Caco-2 (cell line): ENCODE measurements around the gene CADM4. TPM values are rescaled to one million over a fixed set of nuclear protein-coding genes. Genes with fewer than 3 reads are reported as not detected.

Experiments used
- BruUV-seq: library from RNA; stranded (reverse); fragments of 400-500 nt; replicated peaks from 2 replicates; lab custom pipeline; 2021; lab: Mats Ljungman, UMichigan
- CTCF ChIA-PET: fragments of 300-600 bp; sonication (Branson Sonifier 250); formaldehyde crosslinking; loops from one replicate; lab custom pipeline; 2022; ENCODE audit warnings: antibody characterized with exemption; lab: Charles Lee
- POLR2A ChIA-PET: fragments of 300-600 bp; sonication (Branson Sonifier 250); formaldehyde crosslinking; loops from one replicate; lab custom pipeline; 2022; ENCODE audit warnings: antibody characterized with exemption; lab: Charles Lee
- DNase-seq, 2 experiments: peaks; one replicate each; pipeline versions ENCODE4 v3.0.0 to v3.0.0-alpha.2; 2020 to 2022
- H3K27me3 ChIP-seq: replicated peaks from 2 replicates; pipeline ENCODE4 v1.6.0; 2011; ENCODE audit warnings: low read length; ENCODE audit not compliant: control insufficient read depth, insufficient read depth
- H3K36me3 ChIP-seq: 2 replicates; pipeline ENCODE4 v1.5.1; 2011; ENCODE audit warnings: low read length; ENCODE audit not compliant: control insufficient read depth, insufficient read depth
- H3K4me1 ChIP-seq: fragments of 250-450 bp; sonication (Bioruptor Pico); 2 replicates; pipeline ENCODE4 v1.5.1; 2020; ENCODE audit warnings: mild to moderate bottlenecking
- H3K4me3 ChIP-seq: 2 replicates; pipeline ENCODE4 v1.5.1; 2011; ENCODE audit warnings: low read depth, mild to moderate bottlenecking, control low read depth, low read length
- H3K9me3 ChIP-seq: fragments of 250-450 bp; sonication (Bioruptor Pico); 2 replicates; pipeline ENCODE4 v1.5.1; 2020; ENCODE audit warnings: mild to moderate bottlenecking, moderate library complexity
- H3K27ac Mint-ChIP-seq: one replicate; pipeline ENCODE4 v1.8.0; 2022; ENCODE audit warnings: mixed read lengths; ENCODE audit not compliant: unreplicated experiment
- H3K27me3 Mint-ChIP-seq: one replicate; pipeline ENCODE4 v1.8.0; 2022; ENCODE audit warnings: mixed read lengths; ENCODE audit not compliant: insufficient read depth, unreplicated experiment
- H3K36me3 Mint-ChIP-seq: one replicate; pipeline ENCODE4 v1.8.0; 2022; ENCODE audit warnings: mild to moderate bottlenecking, mixed read lengths; ENCODE audit not compliant: insufficient read depth, unreplicated experiment
- H3K4me1 Mint-ChIP-seq: one replicate; pipeline ENCODE4 v1.8.0; 2022; ENCODE audit warnings: low read depth, mixed read lengths; ENCODE audit not compliant: unreplicated experiment
- H3K4me3 Mint-ChIP-seq: one replicate; pipeline ENCODE4 v1.8.0; 2022; ENCODE audit warnings: mild to moderate bottlenecking, moderate library complexity, mixed read lengths; ENCODE audit not compliant: unreplicated experiment
- H3K9me3 Mint-ChIP-seq: one replicate; pipeline ENCODE4 v1.8.0; 2022; ENCODE audit warnings: mixed read lengths; ENCODE audit not compliant: unreplicated experiment
- intact Hi-C: fragments of 100-400 bp; cut with micrococcal nuclease; formaldehyde crosslinking; loops from one replicate; pipeline ENCODE4 v1.10.0; 2022; ENCODE audit not compliant: unreplicated experiment
- total RNA-seq: library from RNA; stranded (reverse); gene quantifications from 2 replicates; pipeline ENCODE4 v1.2.3, GENCODE V29; 2022
- TF ChIP-seq, protein P1 (sequence below), 2 experiments: fragments of 200-600 bp in 1 of 2; IDR thresholded peaks; 1 replicate in 1 of 2; 2 replicates in 1 of 2; pipeline versions ENCODE4 v1.5.1 to v1.8.0; 2011 to 2022; ENCODE audit warnings: antibody characterized with exemption in 1 of 2, control low read depth in 1 of 2, inconsistent platforms in 1 of 2, low read depth in 1 of 2, low read length in 1 of 2, mild to moderate bottlenecking in 1 of 2, moderate library complexity in 1 of 2; ENCODE audit not compliant: insufficient read depth in 1 of 2, severe bottlenecking in 1 of 2, unreplicated experiment in 1 of 2

The CADM4 gene
- total RNA-seq, 1 experiment from 2014 or later: 13.2 TPM

DNA sequence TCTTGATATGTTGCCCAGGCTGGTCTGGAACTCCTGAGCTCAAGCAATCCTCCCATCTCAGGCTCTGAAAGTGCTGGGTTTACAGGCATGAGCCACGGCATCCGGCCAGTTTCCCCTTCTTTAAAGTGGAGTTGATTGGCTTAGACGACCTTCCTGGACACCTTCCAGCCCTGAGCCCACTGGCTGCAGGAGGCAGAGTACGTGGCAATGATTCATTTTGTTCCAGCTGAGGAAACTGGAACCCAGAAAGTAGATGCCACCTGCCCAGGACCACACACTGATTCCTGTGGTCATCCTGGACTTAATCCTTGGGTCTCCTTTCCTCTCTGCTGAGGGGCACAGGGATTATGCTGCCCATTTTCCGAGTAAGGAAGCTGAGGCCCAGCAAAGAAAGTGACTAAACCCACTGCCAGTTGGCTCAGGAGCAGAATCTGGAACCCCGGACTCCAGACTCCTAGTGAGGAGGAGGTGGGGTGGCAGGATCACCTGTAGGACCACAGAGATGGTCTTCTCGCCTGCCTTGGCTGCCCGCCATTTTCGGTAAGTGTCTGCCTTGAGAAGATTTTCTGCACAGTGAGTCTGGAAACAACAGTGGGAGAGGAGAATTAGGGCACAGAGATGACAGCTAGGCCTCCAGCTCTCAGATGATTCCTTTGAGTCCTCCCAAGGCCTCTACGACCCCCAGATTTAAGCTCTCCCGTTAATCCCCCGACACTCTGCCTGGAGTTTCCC lies 65.1 kb downstream of the CADM4 start:
- ChIA-PET CTCF (interaction anchor here (1.0 to 1.4 kb wide), 3 partner anchors 19 to 22 kb away, joined by 4 to 6 read pairs (median 5); partner anchors contain the start of gene ZNF576), POLR2A (interaction anchor here (0.5 to 2.1 kb wide), 2 partner anchors 59 to 94 kb away, joined by 3 to 12 read pairs; no protein-coding TSS in a partner anchor)
- H3K4me3 ChIP-seq: peak overlapping the region; percentile 92
- H3K4me1 Mint-ChIP-seq: no peaks in the 10 kb centered on the region
- TSS peak; percentile 41 for BruUV-seq
- no peaks in the 10 kb centered on the region for H3K9me3 ChIP-seq
- peaks cover 7% of the 10 kb centered on the region for H3K36me3 Mint-ChIP-seq
- H3K27me3 Mint-ChIP-seq: peaks cover 10% of the 10 kb centered on the region
- H3K4me1 ChIP-seq: no peaks in the 10 kb centered on the region
- intact Hi-C loops: loop anchor here (1.0 kb wide), 1 partner anchor 22 kb away; the partner anchor contains the start of genes IRGQ and ZNF576
- no peak for DNase-seq
- H3K9me3 Mint-ChIP-seq: no peaks in the 10 kb centered on the region
- no peaks in the 10 kb centered on the region for H3K27me3 ChIP-seq
- H3K4me3 Mint-ChIP-seq: peak overlapping the region; percentile 95
- peak overlapping the region; percentile 96 for H3K27ac Mint-ChIP-seq
- TF ChIP-seq, protein P1, sequence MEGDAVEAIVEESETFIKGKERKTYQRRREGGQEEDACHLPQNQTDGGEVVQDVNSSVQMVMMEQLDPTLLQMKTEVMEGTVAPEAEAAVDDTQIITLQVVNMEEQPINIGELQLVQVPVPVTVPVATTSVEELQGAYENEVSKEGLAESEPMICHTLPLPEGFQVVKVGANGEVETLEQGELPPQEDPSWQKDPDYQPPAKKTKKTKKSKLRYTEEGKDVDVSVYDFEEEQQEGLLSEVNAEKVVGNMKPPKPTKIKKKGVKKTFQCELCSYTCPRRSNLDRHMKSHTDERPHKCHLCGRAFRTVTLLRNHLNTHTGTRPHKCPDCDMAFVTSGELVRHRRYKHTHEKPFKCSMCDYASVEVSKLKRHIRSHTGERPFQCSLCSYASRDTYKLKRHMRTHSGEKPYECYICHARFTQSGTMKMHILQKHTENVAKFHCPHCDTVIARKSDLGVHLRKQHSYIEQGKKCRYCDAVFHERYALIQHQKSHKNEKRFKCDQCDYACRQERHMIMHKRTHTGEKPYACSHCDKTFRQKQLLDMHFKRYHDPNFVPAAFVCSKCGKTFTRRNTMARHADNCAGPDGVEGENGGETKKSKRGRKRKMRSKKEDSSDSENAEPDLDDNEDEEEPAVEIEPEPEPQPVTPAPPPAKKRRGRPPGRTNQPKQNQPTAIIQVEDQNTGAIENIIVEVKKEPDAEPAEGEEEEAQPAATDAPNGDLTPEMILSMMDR (IDR thresholded peaks at IDR 0.05; ENCODE audit: insufficient read depth in 1 of 2, low read depth in 1 of 2, low read length in 1 of 2, severe bottlenecking in 1 of 2, unreplicated experiment in 1 of 2): no peak
- H3K36me3 ChIP-seq: no peaks in the 10 kb centered on the region

Other genes with a start within 250 kb of the CADM4 start
- not detected in 2 replicates for gene TEX101, start 225.0 kb downstream of the CADM4 start, total RNA-seq
- gene LYPD3, start 174.2 kb downstream of the CADM4 start, total RNA-seq: 1.3 and 2.2 TPM in 2 replicates
- gene PHLDB3, start 135.1 kb downstream of the CADM4 start, total RNA-seq: 33.1 and 35.7 TPM in 2 replicates
- 39.6 and 42.5 TPM in 2 replicates for gene ETHE1, start 112.6 kb downstream of the CADM4 start, total RNA-seq
- 1.00 and 1.2 TPM in 2 replicates for gene ZNF575, start 106.7 kb downstream of the CADM4 start, total RNA-seq
- 40.7 and 44.5 TPM in 2 replicates for gene XRCC1, start 64.3 kb downstream of the CADM4 start, total RNA-seq
- 0.30 TPM in 1 of 2 replicates, not detected in the other for gene PINLYP, start 64.0 kb downstream of the CADM4 start, total RNA-seq
- gene IRGQ, start 43.7 kb downstream of the CADM4 start, total RNA-seq: 27.7 and 30.1 TPM in 2 replicates
- 13.2 and 16.9 TPM in 2 replicates for gene ZNF576, start 43.3 kb downstream of the CADM4 start, total RNA-seq
- gene SRRM5, start 27.8 kb downstream of the CADM4 start, total RNA-seq: 0.81 and 1.0 TPM in 2 replicates
- 38.9 and 39.5 TPM in 2 replicates for gene ZNF428, start 20.2 kb downstream of the CADM4 start, total RNA-seq
- gene PLAUR, start 30.3 kb upstream of the CADM4 start, total RNA-seq: 2.2 and 3.1 TPM in 2 replicates
- not detected in 2 replicates for gene IRGC, start 76.2 kb upstream of the CADM4 start, total RNA-seq
- gene SMG9, start 115.1 kb upstream of the CADM4 start, total RNA-seq: 87.6 and 98.8 TPM in 2 replicates
- gene KCNN4, start 141.1 kb upstream of the CADM4 start, total RNA-seq: 3.0 and 4.0 TPM in 2 replicates
- gene LYPD5, start 162.6 kb upstream of the CADM4 start, total RNA-seq: 0.93 and 0.95 TPM in 2 replicates
- 12.0 and 14.7 TPM in 2 replicates for gene ZNF283, start 187.5 kb upstream of the CADM4 start, total RNA-seq
- gene ZNF404, start 244.1 kb upstream of the CADM4 start, total RNA-seq: 0.43 and 1.1 TPM in 2 replicates